Measurements from ENCODE around the gene BCL3. TPM values are rescaled to one million over a fixed set of nuclear protein-coding genes. Genes with fewer than 3 reads are reported as not detected.

BCL3 gene
- total RNA-seq, 1 experiment from 2014 or later: 2.2 TPM

GRCh38 chr19:44726465-44726864 lies 22.0 kb upstream of the BCL3 start:
- Histone ChIP-seq H4K20me1 (ENCODE audit: control insufficient read depth, insufficient read depth, insufficient read length) (no peaks in the 10 kb centered on the region), H3K27me3 (ENCODE audit: insufficient read depth, low read length) (no peaks in the 10 kb centered on the region; the same call in 1 of the 2 replicates), H3K79me1 (ENCODE audit: insufficient read depth, low read depth, low read length, poor library complexity, severe bottlenecking) (no peaks in the 10 kb centered on the region), H3K4ac (ENCODE audit: low read depth, low read length) (no peak overlapping the region), H2BK120ac (ENCODE audit: low read depth, low read length, poor library complexity, severe bottlenecking) (no peak overlapping the region), H2BK12ac (ENCODE audit: insufficient read length, low read depth, low read length) (no peak overlapping the region), H3K9me3 (ENCODE audit: control insufficient read depth, low read depth, low read length) (no peaks in the 10 kb centered on the region), H3K23me2 (ENCODE audit: insufficient read length, low read depth, low read length, poor library complexity, severe bottlenecking) (no peaks in the 10 kb centered on the region), H3K27ac (ENCODE audit: insufficient read length, low read depth, low read length) (no peak overlapping the region), H3K79me2 (ENCODE audit: insufficient read depth, low read length) (no peaks in the 10 kb centered on the region), H3K14ac (ENCODE audit: insufficient read depth, low read length) (no peak overlapping the region), H4K8ac (replicated peaks; ENCODE audit: insufficient read length, low read depth, low read length) (no peak overlapping the region), H2BK20ac (ENCODE audit: low read depth, low read length, poor library complexity, severe bottlenecking) (no peak overlapping the region), H3K56ac (ENCODE audit: insufficient read length, low read depth, low read length) (no peak overlapping the region), H2BK5ac (ENCODE audit: insufficient read length, low read length) (no peak overlapping the region), H2AK5ac (ENCODE audit: insufficient read length, low read length) (no peak overlapping the region), H4K91ac (ENCODE audit: insufficient read length, low read depth, low read length) (no peak overlapping the region), H4K5ac (ENCODE audit: insufficient read length, low read depth, low read length) (no peak overlapping the region), H3T11ph (ENCODE audit: low read length) (no peak overlapping the region), H3K23ac (ENCODE audit: insufficient read length, low read depth, low read length) (no peak overlapping the region), H3K18ac (ENCODE audit: insufficient read length, low read depth, low read length) (no peak overlapping the region), H3K4me1 (ENCODE audit: insufficient read depth, low read length) (no peaks in the 10 kb centered on the region), H2AFZ (ENCODE audit: low read length) (no peak overlapping the region), H3K9ac (ENCODE audit: extremely low read depth, insufficient read length, low read length) (no peak overlapping the region), H2BK15ac (ENCODE audit: low read depth, low read length) (no peak overlapping the region), H3K4me2 (ENCODE audit: insufficient read depth, insufficient read length, low read length) (no peak overlapping the region)
- Mint-ChIP-seq H3K36me3 (ENCODE audit: insufficient read depth in 1 of 3, low read depth in 3 of 3) (no peaks in the 10 kb centered on the region; a peak in 1 of 7 replicates), H3K27me3 (ENCODE audit: low read depth) (peaks cover 17% of the 10 kb centered on the region), H3K4me1 (0 out of 4 replicates have a peak, but pooled peaks cover 2% of the 10 kb centered on the region in 2 experiments), H3K27ac (no peak overlapping the region), H3K9me3 (no peaks in the 10 kb centered on the region), H3K4me3 (no peak overlapping the region)
- WGBS (ENCODE audit: extremely low coverage, insufficient read length, low lambda C conversion rate): no CpG with 5 or more reads among the region's 12 CpGs
- TF ChIP-seq, protein P1, sequence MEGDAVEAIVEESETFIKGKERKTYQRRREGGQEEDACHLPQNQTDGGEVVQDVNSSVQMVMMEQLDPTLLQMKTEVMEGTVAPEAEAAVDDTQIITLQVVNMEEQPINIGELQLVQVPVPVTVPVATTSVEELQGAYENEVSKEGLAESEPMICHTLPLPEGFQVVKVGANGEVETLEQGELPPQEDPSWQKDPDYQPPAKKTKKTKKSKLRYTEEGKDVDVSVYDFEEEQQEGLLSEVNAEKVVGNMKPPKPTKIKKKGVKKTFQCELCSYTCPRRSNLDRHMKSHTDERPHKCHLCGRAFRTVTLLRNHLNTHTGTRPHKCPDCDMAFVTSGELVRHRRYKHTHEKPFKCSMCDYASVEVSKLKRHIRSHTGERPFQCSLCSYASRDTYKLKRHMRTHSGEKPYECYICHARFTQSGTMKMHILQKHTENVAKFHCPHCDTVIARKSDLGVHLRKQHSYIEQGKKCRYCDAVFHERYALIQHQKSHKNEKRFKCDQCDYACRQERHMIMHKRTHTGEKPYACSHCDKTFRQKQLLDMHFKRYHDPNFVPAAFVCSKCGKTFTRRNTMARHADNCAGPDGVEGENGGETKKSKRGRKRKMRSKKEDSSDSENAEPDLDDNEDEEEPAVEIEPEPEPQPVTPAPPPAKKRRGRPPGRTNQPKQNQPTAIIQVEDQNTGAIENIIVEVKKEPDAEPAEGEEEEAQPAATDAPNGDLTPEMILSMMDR (conservative IDR thresholded peaks at IDR 0.05): no peak
- no peak for DNase-seq

Measured in H9 (cell line).